RKO (cell line): ENCODE measurements around the gene SULT1C4.
"Not testable (repeated sequence)": the region's sequence is repeated elsewhere in the genome, so short reads cannot be mapped to it uniquely, and the experiment has no call there.

ENCODE experiments used
- DNase-seq: peaks from one replicate; pipeline ENCODE4 v3.0.0-alpha.2; 2016; ENCODE audit warnings: low spot score

The SULT1C4 gene

GRCh38 chr2:108377815-108378630 is at the start of gene SULT1C4:
Gene SULT1C4 (plus strand): TSS chr2:108377954. CDS start chr2:108378338, 384 bp downstream.
- DNase-seq, result no peak

DNA sequence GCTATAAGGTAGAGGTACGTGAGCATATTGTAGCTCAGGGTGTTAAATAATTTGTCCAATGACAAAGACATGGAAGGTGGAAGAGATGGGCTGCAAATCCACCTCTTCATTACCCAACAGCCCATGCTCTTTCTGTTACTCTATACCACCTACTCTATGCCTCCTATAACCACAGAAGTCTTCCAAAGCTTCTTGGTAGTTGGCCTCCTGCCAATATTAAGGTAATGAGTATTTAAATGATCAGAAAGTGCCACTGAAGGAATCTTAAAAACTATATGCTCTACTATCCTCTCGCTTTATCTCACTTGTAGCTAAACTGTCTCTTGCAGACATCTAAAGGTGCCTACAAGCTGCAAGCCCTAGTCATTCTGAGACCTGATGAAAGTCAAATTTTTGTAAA is 48.0 kb upstream of the SULT1C4 start:
- no peak for DNase-seq

GRCh38 chr2:108330979-108331378 is 46.8 kb upstream of the SULT1C4 start:
- DNase-seq, result no peak

GRCh38 chr2:108345951-108346350 is 31.8 kb upstream of the SULT1C4 start:
- no peak for DNase-seq

GRCh38 chr2:108346827-108347226 is 30.9 kb upstream of the SULT1C4 start:
- no peak for DNase-seq

DNA sequence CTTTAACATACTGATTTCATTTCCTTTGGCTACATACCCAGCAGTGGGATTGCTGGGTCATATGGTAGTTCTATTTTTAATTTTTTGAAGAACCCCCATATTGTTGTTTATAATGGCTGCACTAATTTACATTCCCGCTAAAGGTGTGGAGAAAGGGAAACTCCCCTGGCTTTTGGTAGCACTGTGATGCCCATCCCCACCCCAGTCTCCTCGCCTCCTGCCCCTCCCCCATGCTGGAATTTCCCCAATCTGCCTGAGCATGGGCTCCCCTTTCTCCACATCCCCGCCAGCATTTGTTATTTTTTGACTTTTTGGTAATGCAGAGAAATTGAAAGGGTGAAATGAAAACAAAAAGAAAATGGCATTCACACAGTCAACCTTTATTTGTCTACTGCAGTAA is 30.0 kb upstream of the SULT1C4 start:
- no peak for DNase-seq

- no peak for DNase-seq
Measured at GRCh38 chr2:108348816-108349570, 28.8 kb upstream of the SULT1C4 start.

- no peak for DNase-seq
Measured at GRCh38 chr2:108349571-108349928, 28.2 kb upstream of the SULT1C4 start.

DNA sequence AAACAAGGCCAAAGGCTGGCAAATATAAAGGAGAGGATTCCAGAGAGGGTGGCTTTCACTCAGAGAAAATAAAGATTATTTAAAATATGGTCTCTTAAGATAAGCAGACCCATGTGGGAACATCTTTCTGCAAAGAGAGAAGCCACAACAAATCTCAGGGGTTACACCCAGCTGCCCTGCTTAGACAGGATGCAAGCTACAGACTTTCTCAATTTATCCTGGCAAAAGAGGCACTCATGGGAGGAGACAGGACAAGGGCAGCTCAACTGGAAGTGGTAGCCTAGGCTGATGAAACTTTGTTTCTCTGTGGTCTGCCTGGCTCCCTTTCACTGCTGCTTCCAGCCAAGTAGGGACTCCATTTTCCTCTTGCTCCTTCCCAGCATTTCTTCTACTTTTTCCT is 25.9 kb upstream of the SULT1C4 start:
- DNase-seq, result no peak

- no peak for DNase-seq
Measured at GRCh38 chr2:108354136-108354535, 23.6 kb upstream of the SULT1C4 start.

- DNase-seq, result peak; percentile 14
Measured at GRCh38 chr2:108355906-108356734, 21.6 kb upstream of the SULT1C4 start.

DNA sequence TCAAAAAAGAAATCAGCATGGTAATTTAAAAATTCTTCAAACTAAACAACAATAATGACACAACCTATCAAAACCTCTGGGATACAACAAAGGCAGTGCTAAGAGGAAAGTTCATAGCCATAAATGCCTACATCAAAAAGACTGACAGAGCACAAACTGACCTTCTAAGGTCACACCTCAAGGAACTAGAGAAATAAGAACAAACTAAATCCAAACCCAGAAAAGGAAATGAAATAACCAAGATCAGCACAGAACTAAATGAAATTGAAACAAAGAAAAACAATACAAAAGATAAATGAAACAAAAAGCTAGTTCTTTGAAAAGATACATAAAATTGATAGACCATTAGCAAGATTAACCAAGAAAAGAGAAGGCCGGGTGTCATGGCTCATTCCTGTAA is 18.4 kb upstream of the SULT1C4 start:
- not testable (repeated sequence) for DNase-seq

DNA sequence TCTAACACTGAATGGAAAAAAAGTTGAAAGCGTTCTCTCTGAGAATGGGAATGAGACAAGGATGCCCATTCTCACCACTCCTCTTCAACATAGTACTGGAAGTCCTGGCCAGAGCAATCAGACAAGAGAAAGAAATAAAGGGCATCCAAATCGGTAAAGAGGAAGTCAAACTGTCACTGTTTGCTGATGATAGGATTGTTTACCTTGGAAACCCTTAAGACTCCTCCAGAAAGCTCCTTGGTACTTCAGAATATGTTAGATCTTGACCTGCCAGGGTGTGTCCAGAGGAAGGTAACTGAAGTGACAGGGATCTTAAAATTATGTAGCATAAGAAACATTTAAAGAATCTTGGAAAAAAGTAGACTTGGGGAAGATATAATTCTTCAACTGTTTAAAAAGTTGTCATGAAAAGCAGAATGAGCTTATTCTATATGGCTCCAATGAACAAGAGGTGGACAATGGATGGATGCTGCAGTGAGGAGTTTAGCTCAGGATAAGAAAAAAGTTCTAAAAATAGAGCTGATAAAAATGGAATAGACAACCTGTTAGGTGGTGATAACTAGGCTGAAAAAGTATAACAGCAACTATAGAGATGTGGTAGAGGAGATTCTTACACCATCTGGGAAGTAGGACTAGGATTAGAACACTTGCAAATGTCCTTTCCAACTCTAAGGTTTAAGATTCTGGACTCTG is 16.8 kb upstream of the SULT1C4 start:
- no peak for DNase-seq

GRCh38 chr2:108363024-108363907 is 14.5 kb upstream of the SULT1C4 start:
- no peak for DNase-seq

- DNase-seq, result no peak
Measured at GRCh38 chr2:108363908-108364225, 13.9 kb upstream of the SULT1C4 start.

DNA sequence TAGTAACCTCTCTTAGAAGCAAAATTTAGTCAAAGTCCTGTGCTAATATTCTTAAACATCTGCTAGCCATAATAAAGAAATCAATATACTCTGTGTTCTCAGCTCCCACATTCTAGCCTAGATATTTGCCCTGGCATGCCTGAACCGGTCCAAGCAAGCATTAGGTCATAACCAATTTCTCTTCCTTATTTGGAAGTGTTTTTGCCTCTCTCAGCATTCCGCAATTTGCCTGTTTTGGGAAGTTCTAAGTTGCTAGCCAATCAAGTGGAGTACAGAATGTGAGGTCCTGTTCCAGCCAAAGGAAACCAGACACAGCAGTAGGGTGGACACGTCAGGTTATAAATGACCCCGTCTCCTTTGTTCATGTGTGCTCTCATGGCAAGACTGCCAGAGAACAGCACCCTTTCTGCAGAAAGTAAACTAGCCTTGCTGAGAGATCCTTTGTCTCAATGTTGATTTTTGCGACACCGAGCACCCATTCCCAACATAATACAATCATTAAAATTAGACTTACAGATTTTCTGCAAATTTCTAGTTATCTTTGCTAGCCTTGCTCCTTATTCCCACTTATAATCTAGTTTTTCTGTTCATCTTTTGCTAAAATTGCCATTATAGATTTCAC is 13.0 kb upstream of the SULT1C4 start:
- DNase-seq, result no peak

DNA sequence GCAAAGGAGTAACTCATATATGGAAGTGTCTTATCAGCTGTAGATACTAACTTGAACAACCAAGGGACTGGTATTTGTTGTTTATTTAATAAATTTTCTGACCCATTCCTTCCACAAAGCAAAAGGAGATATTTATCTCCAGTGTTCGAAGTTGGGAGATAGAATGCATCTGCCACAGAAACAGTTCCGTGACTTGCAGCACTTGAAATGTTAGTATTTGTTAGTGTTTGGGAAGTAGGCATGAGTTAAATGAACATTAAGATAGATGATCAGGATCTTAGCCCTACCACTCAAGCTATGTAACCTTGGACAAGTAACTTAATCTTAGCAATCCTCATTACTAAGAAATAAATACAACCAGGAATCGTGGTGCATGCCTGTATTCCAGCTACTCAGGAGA is 12.1 kb upstream of the SULT1C4 start:
- DNase-seq, result no peak

- no peak for DNase-seq
Measured at GRCh38 chr2:108367014-108367413, 10.7 kb upstream of the SULT1C4 start.

GRCh38 chr2:108367561-108368175 is 10.1 kb upstream of the SULT1C4 start:
- DNase-seq, result no peak

DNA sequence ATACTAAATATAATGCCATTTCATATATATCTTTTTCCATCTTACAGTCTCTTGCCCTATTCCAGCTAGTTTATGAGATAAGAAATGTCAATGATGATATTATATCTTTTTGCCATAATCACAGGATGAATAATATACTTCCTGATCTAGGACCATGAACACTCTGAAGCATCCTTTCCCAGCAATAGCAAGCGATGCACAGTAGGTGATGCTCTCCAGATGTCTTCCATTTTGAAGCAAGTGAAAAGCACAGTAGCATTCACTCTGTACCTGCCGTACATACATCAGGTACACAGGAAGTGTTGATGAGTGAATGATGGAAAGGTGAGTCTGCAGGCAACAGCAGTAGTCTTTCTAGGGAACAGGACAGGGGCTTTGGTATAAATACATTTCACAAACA is 8.6 kb upstream of the SULT1C4 start:
- DNase-seq, result no peak
